HG03342 (cell line): ENCODE data around the gene GRK1.

ENCODE experiments used
- ATAC-seq: cut with Tn5 transposase; IDR thresholded peaks from one replicate; pipeline ENCODE4 v1.9.1; 2021; ENCODE audit warnings: mild to moderate bottlenecking, moderate library complexity; ENCODE audit not compliant: unreplicated experiment

The GRK1 gene

DNA sequence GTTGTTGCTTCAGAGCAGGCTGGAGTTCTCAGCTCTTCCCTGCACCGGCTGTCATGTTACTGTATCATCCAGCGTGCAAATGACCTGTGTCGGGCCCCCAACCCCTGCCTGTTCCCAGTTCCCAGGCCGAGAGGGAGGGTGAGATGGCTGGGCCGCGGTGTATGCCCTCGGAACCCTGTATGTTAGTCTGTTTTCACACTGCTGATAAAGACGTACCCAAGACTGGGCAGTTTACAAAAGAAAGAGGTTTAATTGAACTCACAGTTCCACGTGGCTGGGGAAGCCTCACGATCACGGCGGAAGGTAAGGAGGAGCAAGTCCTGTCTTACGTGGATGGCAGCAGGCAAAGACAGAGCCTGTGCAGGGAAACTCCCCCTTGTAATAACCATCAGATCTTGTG, 102.9 kb downstream of the GRK1 start:
- no peak for ATAC-seq

DNA sequence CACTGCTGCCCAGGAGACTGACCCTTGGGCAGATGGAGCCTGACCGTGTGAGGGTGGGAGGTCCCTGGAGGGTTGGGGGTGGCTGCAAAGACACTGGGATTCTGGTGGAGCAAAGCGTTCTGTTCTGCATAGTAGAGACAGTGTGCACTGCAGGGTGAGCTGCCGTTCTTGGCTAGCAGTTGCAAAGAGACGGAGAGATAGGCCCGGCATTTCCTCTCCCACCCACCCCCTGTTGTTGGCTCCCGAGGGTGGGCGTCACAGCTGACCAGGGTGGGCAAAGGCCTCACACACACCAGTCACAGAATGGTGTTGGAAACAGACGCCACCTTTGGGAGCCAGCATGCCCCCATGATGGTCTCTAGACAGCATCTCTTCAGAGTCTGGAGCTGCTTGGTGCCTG, 103.4 kb downstream of the GRK1 start:
- ATAC-seq = no peak

- no peak for ATAC-seq
Measured at GRCh38 chr13:113770937-113771336, 103.9 kb downstream of the GRK1 start.

DNA sequence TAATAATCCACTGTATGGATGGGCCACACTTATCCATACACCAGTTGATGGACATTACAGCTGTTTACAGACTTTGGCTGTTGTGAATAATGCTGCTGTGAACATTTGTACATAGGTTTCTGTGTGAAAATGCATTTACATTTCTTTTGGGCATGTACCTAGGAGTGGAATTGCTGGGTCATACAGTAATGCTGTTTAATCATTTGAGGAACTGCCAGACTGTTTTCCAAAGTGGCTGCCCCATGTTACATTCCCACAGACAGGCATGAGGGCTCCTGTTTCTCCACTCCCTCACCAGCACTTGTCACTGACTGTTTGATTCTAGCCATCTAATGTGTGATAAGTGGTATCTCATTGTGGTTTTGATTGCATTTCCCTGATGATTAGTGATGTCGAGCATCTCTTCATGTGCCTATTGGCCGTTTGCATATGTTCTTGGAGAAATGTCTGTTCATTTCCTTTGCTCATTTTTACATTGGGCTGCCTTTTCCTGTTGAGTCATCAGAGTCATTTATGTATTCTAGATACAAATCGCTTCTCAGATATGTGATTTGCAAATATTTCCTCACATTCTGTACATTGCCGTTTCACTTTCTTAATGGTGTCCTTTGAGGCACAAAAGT, 104.8 kb downstream of the GRK1 start:
- ATAC-seq = no peak

DNA sequence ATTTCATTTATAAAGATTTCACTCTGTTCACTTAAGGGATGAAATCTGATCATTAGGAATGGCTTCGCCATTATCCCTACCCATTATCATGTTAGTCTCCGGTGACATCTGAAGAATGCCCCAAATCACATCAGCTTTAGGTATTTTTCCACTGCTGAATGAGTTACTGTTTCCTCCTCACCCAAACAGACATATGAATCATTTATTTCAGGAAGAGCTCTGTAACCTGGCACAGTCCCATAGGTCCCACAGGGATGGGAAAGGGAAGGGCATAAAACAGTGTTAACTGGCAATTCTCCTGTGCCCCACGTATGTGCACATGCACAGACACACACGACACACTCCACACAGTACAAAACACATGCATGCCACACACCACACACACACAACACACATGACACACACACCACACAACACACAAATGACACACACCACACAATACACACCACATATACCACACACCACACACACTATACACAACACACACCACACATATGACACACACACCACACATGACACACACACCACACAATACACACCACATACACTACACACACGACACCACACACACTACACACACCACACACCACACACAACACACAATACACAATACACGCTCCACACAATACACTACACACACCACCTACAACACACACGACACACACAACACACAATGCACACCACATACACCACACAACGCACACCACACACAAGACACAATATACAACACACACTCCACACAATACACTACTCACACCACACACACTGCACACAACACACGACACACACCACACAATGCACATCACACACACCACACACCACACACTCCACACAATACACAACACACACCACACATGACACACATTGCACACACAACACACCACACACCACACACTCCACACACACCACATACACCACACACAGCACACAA, 107.4 kb downstream of the GRK1 start:
- no peak for ATAC-seq

DNA sequence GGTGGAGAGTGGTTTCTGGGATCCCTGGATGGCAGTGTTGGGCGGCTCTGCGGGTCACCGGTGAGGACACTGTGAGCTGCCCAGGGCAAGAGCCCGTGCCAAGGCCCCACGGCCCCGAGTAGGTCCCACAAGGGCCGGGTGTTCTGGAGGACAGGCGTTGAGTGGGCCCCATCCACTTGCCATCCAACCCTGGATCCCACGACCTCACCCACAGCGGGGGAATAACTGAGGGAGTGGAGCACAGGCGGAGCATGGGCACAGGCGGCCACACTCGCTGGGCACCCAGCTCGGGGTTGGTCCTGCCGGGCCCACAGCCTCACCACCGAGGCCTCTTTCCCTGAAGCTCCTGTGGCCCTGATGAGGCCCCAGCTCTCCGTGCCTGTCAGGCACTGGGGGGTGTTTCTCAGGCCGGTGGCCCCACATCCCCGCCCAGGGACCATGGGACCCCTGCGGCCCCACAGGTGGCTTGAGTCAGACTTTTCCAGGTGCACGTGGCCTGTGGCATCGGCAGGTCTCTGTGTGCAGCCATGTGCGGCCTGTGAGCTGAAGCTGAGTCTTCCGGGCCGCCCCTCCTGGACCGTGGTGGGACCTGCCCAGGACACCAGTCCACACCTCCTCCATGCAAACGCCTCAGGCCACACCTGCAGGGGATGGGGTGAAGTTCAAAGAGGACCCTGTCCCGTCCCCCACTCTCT, 108.6 kb downstream of the GRK1 start:
- no peak for ATAC-seq

DNA sequence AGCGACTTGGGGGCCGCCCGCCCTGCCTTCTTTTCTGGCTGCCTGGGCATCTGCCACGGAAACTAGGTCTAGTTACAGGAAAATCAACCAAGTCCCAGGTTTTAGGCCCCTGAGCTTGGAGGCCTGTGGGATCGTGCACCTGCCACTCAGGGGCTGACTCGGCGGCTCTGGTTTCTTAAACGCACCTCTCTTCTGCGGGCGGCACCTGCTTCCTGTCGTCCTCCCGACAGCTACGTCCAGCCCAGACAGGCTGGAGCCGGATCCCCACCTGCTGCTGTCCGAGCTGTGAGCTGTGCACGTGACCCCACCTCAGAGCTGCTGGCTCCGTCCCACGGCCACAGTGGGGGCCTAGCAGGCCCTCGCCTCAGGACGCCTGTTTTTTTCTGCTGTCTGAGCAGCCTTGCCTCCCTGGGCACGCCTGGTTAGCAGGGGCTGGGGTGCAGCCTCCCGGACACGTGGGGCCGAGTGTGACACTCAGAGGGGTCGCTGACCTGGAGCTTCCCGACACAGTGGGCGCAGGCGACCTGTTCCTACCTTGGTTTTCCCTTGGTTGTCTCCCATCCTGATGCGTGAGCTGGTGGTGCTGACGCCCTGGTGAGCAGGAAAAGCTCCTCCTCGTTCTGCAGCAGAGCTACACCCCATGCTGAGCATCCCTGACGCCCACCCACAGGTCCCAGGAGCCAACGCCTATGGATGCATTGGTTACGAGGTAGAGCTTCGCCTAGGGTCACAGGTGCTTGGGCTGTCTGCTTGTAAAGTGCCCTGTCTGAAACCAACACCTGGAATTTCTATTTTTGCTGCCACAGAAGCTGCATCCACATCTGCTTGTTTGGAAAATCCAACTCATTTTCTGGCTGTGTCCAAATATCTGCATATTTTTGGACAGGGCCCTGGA, 109.5 kb downstream of the GRK1 start:
- ATAC-seq = no peak

GRCh38 chr13:113777311-113778260, 110.6 kb downstream of the GRK1 start:
- ATAC-seq = no peak

GRCh38 chr13:113781571-113781970, 114.6 kb downstream of the GRK1 start:
- ATAC-seq = no peak

- ATAC-seq = no peak
Measured at GRCh38 chr13:113782472-113782871, 115.5 kb downstream of the GRK1 start.

DNA sequence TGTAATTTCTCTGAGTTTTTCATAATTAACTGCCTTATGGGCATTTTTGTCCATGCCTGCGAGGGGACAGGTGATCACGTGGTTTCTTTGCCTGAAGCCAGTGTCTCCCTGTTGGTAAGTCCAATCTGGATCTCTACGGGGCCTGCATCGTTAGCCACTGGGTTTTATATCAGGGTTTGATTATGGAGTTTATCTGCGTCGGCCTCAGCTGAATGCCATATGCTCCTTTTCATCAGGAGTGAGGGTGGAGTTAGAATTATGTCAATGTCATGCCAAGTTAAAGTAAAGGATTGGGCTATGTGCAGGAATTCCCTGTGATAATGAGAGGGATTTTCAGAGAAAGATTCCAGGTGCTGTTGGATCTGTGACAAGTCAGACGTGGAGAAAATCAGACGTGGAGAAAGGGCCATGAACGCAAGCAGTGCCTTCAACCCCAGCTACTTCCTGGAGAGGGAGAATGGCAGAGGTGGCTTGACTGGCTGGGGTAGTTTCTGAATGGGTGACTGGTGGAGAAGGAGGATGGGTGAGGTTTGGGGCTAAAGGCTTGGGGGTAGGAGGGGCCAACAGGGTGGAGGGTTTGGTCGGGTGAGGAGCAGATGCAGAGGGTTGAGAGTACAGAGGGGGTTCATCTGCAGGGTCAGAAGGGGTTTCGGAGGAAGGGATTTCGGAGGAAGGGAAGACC, 116.3 kb downstream of the GRK1 start:
- no peak for ATAC-seq

DNA sequence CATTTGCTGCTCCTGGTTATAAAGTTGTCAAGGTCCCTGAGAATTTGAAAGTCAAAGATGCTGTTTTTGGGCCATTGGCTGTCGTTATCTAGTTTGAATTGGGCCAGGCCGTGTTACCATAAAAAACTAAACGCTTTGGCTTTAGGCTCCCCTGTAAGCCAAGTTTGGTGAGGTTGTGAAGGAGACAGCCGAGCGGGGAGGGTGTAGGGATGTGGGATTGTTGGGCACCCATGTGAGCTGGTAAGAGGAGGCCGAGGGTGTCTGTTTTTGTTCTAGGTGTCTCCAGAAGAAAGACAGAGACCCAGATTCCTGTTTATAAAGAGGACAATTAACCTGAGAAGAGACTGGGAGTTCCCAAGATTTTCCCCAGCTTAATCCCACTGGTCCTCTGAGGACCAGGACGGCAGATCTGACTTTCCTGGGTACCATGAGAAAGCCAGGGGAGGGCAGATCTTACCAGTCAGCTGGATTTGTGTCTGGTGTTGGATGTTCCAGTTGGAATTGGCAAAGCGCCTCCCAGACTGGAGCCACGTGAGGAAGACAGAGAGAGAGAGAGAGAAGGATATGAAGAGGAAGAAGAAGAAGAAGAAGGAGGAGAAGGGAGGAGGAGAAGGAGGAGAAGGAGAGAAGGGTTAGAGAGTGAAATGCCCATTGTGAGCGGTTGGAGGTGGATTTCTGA, 117.1 kb downstream of the GRK1 start:
- ATAC-seq = no peak

DNA sequence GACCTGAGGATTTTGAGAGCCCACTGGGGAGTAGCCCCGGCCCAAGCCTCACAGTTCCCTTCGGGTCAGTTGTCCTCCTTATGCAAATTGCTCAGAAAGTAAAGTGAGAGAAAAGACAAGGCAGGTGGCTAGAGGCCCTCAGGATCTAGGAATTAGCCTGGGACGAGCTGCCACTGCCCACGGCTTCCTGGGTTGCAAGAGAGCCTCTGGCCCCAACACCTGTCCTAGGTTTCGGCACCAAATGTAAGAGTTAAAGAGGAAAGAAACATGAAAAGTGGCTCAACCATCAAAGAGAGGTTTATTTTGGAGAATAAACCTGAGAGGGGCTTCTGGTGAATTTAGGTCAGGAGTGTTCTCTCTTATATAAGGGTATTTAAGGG, 117.6 kb downstream of the GRK1 start:
- no peak for ATAC-seq

DNA sequence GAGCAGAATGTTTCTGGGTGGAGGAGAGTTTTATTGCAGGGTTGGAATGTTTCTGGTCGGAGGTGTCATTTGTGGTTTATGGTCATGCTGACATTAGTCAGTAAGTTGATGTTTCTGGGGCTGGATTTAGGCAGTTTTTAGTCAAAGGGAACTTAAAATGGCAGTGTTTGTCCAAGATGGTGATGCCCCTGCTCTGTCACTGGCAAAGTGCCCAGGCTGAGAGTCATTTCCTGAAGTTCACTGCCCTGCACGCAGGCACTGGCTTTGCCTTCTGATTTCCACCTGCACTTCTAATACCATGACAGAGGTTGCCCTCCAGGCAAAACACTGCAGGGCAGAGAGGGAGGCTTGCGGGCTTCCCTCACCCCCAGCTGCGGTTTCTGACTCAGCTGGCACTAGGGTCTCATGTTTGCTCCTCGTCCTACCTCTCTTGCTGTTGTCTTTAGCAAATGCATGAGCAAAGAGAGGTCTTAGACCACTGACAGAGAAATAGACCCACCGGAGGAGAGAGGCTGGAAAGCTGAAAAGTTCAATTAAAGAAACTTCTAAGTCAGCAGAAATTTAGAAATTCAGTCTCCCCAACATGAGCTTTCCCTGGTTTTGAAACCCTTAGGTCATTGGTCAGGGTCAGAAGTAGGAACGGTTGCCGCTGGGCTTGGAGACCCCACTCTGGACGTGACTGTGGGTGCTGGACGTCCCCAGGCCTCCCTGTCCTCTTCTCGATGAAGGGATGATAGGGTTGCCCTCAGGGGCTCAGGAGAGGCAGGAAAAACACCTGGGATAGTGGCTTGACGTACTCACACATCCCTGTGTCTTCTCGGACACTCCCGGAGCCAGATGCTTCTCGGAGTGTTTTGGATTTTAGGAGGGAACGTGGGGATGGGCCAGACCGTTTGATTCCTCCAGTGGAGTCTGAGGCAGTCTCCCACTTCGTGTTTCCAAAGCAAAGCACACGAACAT, 118.3 kb downstream of the GRK1 start:
- no peak for ATAC-seq

- ATAC-seq = no peak
Measured at GRCh38 chr13:113786262-113786841, 119.3 kb downstream of the GRK1 start.
